IPS-NIHi7 (cell line): ENCODE measurements around the gene MON1B.
"Not testable (repeated sequence)": the region's sequence is repeated elsewhere in the genome, so short reads cannot be mapped to it uniquely, and the experiment has no call there.

Experiments used
- DNase-seq: peaks from one replicate; pipeline ENCODE4 v3.0.0; 2012; ENCODE audit warnings: mixed read lengths; ENCODE audit errors: extremely low spot score

Gene MON1B

GRCh38 chr16:77197747-77198146 lies 6.8 kb downstream of the MON1B start:
- DNase-seq = no peak

GRCh38 chr16:77199211-77199610 lies 8.2 kb downstream of the MON1B start, which contains the start of gene SYCE1L:
TSS of gene SYCE1L (plus strand) at chr16:77199408. CDS start at chr16:77199452, 44 bp downstream.
- DNase-seq = no peak

- DNase-seq = no peak
These were observed 15.5 kb downstream of the MON1B start for GRCh38 chr16:77206533-77206932.

- no peak for DNase-seq
These were observed 16.0 kb downstream of the MON1B start for GRCh38 chr16:77207030-77207429.

- DNase-seq = no peak
These were observed 17.4 kb downstream of the MON1B start for GRCh38 chr16:77208382-77208781.

GRCh38 chr16:77211880-77212740 lies 21.1 kb downstream of the MON1B start:
- DNase-seq = peak; percentile 92

GRCh38 chr16:77212741-77213541 lies 22.0 kb downstream of the MON1B start:
- DNase-seq = peak; percentile 82

GRCh38 chr16:77213542-77214106 lies 22.6 kb downstream of the MON1B start:
- no peak for DNase-seq

- DNase-seq = no peak
These were observed 23.6 kb downstream of the MON1B start for GRCh38 chr16:77214411-77215138.

- DNase-seq = no peak
These were observed 28.4 kb downstream of the MON1B start for GRCh38 chr16:77219437-77219836.

- no peak for DNase-seq
These were observed 29.4 kb downstream of the MON1B start for GRCh38 chr16:77220427-77220826.

- DNase-seq = no peak
These were observed 30.5 kb downstream of the MON1B start for GRCh38 chr16:77221482-77221881.

GRCh38 chr16:77223184-77223583 lies 32.2 kb downstream of the MON1B start:
- peak; percentile 75 for DNase-seq

- DNase-seq = no peak
These were observed 34.2 kb downstream of the MON1B start for GRCh38 chr16:77225182-77225581.

- DNase-seq = no peak
These were observed 36.8 kb downstream of the MON1B start for GRCh38 chr16:77227745-77228144.

GRCh38 chr16:77231047-77231446 lies 40.1 kb downstream of the MON1B start:
- DNase-seq = no peak

GRCh38 chr16:77233799-77234519 lies 43.0 kb downstream of the MON1B start:
- no peak for DNase-seq

GRCh38 chr16:77234611-77235010 lies 43.6 kb downstream of the MON1B start:
- no peak for DNase-seq

- peak; percentile 91 for DNase-seq
These were observed 45.1 kb downstream of the MON1B start for GRCh38 chr16:77236063-77236511.

GRCh38 chr16:77238593-77238992 lies 47.6 kb downstream of the MON1B start:
- DNase-seq = no peak

GRCh38 chr16:77242471-77242870 lies 51.5 kb downstream of the MON1B start:
- DNase-seq = not testable (repeated sequence)
